Fibroblast of lung (primary cell): ENCODE results near the gene FARP1.

Experiments
- EZH2 ChIP-seq: IDR thresholded peaks from 2 replicates; pipeline ENCODE4 v1.5.1; 2012; ENCODE audit warnings: low read length, control low read depth, mild to moderate bottlenecking; ENCODE audit errors: missing control alignments
- TF ChIP-seq, protein P1 (sequence below), 2 donors: IDR thresholded peaks in 1 of 2; conservative IDR thresholded peaks in 1 of 2; 1 replicate in 1 of 2; 2 replicates in 1 of 2; pipeline ENCODE4 v1.5.1; 2011 to 2012; ENCODE audit warnings: low read length in 2 of 2, control low read depth in 1 of 2, inconsistent platforms in 1 of 2, low read depth in 1 of 2, mild to moderate bottlenecking in 1 of 2

DNA sequence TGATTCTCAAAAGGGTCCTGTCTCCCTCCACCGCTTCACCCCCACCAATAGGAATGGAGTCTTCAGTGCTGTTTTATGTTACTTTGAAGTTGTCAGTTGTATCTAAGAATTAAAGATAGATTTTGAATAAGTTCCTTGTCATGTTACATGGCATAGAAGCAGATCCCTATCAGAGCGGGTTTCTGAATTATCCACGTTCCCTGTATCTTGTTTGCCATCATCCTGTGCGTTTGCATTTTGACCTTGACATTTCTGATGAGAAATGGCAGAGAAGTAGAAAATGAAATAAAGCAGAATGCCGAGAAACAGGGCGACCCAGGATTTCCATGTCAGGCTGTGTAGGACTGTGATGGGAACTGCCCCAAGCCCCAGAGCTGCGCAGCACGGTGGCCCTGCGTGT, 154.9 kb downstream of the FARP1 start:
- TF ChIP-seq, protein P1, sequence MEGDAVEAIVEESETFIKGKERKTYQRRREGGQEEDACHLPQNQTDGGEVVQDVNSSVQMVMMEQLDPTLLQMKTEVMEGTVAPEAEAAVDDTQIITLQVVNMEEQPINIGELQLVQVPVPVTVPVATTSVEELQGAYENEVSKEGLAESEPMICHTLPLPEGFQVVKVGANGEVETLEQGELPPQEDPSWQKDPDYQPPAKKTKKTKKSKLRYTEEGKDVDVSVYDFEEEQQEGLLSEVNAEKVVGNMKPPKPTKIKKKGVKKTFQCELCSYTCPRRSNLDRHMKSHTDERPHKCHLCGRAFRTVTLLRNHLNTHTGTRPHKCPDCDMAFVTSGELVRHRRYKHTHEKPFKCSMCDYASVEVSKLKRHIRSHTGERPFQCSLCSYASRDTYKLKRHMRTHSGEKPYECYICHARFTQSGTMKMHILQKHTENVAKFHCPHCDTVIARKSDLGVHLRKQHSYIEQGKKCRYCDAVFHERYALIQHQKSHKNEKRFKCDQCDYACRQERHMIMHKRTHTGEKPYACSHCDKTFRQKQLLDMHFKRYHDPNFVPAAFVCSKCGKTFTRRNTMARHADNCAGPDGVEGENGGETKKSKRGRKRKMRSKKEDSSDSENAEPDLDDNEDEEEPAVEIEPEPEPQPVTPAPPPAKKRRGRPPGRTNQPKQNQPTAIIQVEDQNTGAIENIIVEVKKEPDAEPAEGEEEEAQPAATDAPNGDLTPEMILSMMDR (conservative IDR thresholded peaks at IDR 0.05 in 1 of 2, IDR thresholded peaks at IDR 0.05 in 1 of 2; ENCODE audit: low read depth in 1 of 2, low read length in 2 of 2) = no peak
- TF ChIP-seq EZH2 = no peak
